DMS 273 (cell line): ENCODE measurements around the gene PPFIA2.

ENCODE experiments used
- DNase-seq: peaks from one replicate; lab custom pipeline; 2025; ENCODE audit not compliant: unreplicated experiment; lab: John Stamatoyannopoulos, UW

The PPFIA2 gene

GRCh38 chr12:81284137-81284536 is 475.0 kb downstream of the PPFIA2 start:
- no peak for DNase-seq

GRCh38 chr12:81274637-81275529 is 484.3 kb downstream of the PPFIA2 start:
- DNase-seq = no peak

DNA sequence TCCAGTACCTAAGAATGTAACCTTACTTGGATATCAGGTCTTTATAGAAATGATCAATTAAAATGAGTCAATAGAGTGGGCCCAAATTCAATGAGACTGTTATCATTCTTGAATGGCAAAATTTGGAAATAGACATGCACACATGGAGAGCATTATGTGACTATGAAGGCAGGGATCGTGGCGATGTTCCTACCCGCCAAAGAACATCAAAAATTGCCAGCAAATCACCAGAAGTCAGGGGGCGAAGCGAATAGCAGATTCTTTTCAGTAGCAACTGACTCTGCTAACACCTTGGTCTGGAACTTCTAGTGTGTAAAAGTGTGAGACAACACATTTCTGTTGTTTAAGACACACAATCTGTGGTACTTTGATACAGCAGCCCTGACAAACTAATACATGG is 488.8 kb downstream of the PPFIA2 start:
- DNase-seq = no peak

GRCh38 chr12:81263072-81263471 is 496.1 kb downstream of the PPFIA2 start:
- DNase-seq = peak; percentile 60

- peak; percentile 39 for DNase-seq
These were observed 497.5 kb downstream of the PPFIA2 start for GRCh38 chr12:81261508-81262207.

GRCh38 chr12:81259360-81259759 is 499.8 kb downstream of the PPFIA2 start:
- DNase-seq = no peak

DNA sequence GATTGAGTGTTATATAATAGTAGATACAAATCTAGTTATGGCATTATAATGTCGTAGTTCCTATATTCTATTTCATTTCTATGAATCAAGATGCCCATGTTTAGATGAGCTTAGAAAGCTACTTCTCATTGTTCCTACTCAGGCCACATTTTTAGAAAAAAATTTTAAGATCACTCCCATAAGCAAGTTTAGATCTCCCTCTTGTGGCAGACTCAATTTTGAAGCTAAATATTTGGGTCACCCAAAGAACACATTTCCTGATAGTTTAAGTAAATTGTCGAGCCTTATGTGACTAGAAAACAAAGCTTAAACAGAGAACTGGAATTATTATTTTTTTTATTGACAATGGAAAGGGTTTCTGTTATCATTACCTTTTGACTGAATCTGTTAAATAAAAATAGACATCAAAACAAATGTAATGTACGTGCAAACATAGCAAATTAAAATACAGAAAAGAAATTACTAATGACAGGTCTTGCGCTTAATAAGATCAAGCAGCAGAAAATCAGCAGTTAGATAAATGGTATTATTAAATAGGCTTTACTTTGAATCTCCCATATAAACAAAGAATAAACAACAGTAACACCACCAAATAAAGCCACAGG is 501.1 kb downstream of the PPFIA2 start:
- DNase-seq = peak; percentile 70

GRCh38 chr12:81255947-81256346 is 503.2 kb downstream of the PPFIA2 start:
- no peak for DNase-seq

DNA sequence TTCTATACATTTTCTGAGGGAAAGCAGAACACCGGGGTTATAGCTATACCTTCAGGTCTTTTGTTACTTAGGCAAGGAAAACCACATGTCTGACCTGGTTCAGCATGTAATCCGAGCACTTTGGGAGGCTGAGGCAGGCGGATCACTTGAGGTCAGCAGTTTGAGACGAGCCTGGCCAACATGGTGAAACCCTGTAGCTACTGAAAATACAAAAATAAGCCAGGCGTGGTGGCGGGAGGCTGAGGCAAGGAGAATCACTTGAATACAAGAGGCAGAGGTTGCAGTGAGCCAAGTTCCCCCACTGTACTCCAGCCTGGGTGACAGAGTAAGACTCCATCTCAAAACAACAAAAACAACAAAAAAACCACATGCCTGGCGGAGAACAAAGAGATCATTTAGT is 503.7 kb downstream of the PPFIA2 start:
- no peak for DNase-seq

DNA sequence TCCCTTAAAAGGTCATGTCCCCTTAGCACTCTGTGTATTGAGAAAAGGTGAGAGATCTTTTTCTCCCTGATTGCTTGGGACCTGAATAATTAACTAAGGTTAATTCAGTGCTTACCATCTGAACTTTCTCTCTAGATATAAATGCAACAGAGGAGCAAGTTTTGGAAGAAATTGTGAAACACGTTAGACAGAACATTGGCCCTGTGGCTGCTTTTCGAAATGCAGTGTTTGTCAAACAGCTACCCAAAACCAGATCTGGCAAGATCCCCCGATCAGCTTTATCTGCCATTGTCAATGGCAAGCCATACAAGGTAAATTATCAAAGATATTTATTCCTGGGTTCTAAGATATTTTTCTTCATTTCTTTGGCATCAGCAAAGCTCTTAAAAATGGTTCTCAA is 505.8 kb downstream of the PPFIA2 start:
- no peak for DNase-seq

DNA sequence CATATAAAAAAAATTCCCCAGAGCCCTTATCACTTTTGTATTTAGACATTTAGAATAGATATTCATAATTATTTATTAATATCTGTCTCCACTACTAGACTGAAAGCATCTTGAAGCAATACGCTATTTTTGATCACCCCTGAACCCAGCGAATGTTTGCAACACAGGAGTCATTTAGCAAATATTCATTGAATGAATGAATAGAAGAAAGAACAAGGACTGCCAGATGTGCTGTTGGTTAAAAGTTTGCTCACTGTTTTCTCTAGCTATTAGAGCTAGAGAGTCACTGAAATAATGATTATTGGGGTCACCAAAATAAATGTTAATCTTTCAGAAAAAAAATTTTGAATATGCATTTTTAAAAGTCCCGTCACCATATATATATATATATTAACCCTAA is 506.9 kb downstream of the PPFIA2 start:
- DNase-seq = no peak

DNA sequence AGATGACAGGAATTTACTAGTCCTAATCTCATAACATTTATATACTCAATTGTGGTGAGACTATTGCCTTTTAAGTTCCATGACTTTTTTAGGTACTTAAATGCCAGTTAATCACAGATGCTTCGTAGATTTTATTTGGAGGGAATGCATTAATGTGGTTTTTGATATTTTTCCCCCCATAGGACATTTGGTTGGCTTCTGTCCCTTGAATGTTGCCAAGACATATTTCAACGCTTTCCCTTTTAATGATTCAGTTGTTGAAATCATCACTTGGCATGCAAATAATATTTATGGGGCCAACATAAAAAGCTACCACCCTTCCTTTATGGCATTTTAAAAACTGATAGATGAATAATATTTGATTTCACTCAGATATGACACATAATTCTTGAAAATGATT is 509.2 kb downstream of the PPFIA2 start:
- DNase-seq = no peak

GRCh38 chr12:81245907-81246570 is 513.1 kb downstream of the PPFIA2 start:
- no peak for DNase-seq

DNA sequence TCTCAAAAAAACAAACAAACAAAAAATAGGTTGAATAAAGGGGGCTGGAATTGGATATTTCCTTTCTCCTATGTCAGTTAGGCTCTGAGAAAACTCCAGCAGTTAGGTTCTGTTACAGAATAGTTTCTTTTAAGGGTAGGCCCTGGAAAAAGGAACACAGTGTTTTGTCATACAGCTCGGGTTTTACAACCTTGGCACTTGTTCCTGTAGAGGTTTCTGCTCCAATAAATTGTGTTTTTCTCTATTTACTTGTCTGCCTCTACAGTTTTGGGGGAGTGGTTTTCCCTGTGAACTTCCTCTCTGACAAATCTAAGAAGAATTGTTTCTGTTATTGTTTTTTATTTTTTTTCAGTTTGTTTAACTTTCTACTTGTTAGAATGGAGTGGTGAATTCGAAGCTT is 513.7 kb downstream of the PPFIA2 start:
- no peak for DNase-seq

DNA sequence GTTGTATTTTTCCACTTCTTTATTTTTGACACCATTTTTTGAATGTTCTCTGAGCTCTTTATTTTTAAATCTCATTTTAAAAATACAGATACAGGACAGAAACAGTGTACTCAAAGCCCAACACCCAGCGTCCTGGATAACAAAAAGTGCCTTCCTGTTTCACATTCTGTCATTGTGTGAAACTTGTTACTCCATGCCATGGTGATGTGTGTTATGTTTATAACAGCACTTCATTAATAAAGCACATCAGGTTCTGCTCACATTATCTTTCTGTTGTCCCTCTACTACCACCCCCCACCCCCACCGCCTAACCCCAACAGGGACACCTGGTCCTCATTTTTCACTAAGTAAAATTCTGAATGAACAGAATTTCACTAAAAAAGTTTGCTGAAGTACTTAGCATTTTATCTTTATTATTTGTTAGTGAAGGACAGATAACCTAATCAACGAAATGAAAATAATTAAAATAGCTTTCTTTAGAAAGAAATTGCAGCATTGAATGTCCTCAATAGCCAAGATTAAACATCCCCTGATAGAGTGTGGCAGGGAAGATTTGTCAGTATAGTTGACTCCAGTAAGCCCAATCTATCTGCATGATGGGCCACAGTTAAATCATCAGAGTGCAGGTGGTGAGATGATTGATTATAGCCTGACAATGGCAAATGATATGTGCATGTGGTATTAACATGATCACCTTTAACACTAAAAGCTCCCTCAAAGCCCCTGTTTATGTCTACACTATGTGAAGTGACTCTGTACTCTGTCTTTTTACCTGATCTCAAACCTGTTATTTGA is 527.4 kb downstream of the PPFIA2 start:
- no peak for DNase-seq

DNA sequence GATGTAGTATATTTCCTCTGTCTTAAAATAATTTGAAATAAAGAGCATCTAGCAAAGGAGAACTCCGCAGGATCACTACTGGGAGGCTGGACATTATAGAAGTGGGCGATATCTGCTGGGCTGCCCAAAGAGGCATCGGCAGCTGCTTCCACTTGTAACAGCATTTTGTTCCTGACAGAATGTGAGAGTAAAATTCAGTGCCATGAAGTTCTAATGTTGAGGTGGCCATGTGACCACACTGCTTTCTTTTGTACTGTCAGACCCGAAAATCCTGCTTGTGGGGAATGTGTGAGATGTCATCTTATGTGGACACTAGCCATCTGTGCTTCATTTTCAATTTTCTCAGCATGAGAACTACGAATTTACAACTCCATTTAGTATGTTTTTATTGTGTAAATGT is 529.4 kb downstream of the PPFIA2 start:
- DNase-seq = no peak

GRCh38 chr12:81224626-81225025 is 534.5 kb downstream of the PPFIA2 start:
- DNase-seq = no peak

- no peak for DNase-seq
These were observed 536.1 kb downstream of the PPFIA2 start for GRCh38 chr12:81222846-81223592.

DNA sequence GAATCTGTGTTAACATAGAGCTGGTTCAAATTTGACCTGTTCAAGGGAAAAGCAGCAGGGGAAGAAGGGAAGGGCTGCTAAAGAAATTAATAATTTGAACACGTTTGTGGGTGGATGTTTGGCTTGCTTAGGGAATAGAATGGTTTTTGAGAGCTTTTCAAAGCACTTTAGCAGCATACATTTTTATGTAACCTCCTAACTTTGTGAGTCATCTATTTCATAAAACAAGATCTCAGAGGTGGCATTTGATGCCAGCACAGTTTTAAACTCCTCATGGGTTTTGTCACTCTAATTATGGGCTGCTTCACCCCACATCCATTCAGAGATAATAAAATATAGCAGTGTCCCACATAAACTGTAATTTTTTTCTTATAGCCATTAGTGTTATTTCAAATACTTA is 537.5 kb downstream of the PPFIA2 start:
- no peak for DNase-seq

DNA sequence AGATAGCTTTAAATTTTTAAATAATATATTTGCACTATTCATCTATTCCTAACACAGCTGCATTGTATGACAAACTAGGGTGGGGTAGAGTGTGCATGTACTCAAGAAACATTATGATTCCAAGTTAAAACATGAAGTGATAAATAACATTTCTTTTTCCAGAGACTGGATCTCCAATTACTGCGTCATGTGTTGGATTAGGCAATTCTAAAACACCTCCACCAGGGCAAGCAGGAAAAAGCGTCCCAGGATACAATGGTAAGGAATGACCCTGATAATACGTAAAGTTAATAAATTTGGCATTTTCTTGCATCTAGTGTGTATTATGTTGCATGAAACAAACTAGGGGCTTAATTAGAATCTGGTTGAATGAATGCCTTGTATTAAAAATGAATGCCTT is 542.4 kb downstream of the PPFIA2 start:
- no peak for DNase-seq
